ENCODE measurements around the gene KRT80.

DNA sequence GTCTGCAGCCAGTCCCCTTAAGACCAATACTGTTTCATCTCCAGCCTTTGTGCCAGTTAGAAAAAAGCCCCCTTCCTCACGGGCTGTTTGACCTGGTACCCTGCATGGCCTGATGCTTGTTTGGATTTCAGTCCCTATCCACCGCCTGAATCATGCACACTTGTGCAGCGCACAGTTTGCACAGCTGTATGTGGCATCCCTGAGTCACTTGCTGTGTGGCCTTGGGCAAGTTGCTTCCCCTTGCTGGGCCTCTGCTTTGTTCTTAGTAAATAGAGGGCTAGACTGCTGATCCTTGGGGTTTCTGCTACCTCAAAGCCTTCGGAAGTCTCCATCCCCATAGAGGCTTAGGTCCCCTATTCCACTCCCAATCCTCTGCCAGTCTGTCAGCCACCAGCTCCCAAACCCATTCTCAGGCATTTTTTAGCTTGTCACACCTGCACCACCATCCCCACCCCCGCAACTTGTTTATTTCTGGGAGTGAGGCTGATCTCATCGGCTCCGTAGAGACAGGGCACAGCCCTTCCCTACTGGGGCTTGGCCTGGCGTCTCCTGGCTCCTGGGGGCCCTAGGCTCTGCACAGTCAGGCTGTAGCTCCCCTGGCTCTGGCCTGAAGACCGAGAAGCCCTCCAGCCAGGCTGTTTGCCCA, 8.8 kb downstream of the KRT80 start:
- TF ChIP-seq POLR2A (IDR thresholded peaks at IDR 0.05; ENCODE audit: low read depth, low read length), result no peak
- TF ChIP-seq POLR2AphosphoS5 (IDR thresholded peaks at IDR 0.05; ENCODE audit: low read depth, low read length), result no peak
- TF ChIP-seq TAF1 (IDR thresholded peaks at IDR 0.05; ENCODE audit: borderline replicate concordance, low read depth, low read length), result no peak

All from GM12892 (cell line).